H1 (cell line): Measurements from ENCODE around the gene TSNAXIP1. TPM values are rescaled to one million over a fixed set of nuclear protein-coding genes. Genes with fewer than 3 reads are reported as not detected.

ENCODE experiments used
- CTCF ChIA-PET: fragments of 300-600 bp; sonication (Branson Sonifier 250); formaldehyde crosslinking; loops from one replicate; lab custom pipeline; 2021; ENCODE audit not compliant: partially characterized antibody; lab: Charles Lee
- POLR2A ChIA-PET: fragments of 300-600 bp; sonication (Branson Sonifier 250); formaldehyde crosslinking; loops from one replicate; lab custom pipeline; 2021; ENCODE audit warnings: inconsistent platforms; ENCODE audit not compliant: partially characterized antibody; lab: Charles Lee
- DNase-seq, 2 experiments: peaks; one replicate each; pipeline versions ENCODE4 v3.0.0 to v3.0.0-alpha.2; 2010 to 2022; ENCODE audit warnings: low spot score in 2 of 2, low read depth in 1 of 2, mixed read lengths in 1 of 2
- FAIRE-seq: peaks from 2 replicates; lab custom pipeline; 2011; peaks lifted over from hg19 to GRCh38; lab: Jason Lieb, UNC
- H2AFZ ChIP-seq: 2 replicates; pipeline ENCODE4 v1.8.1; 2012; ENCODE audit warnings: low read length, inconsistent platforms
- H2AK5ac ChIP-seq: 2 replicates; pipeline ENCODE4 v1.6.1; 2013; ENCODE audit warnings: low read depth, low read length
- H2BK120ac ChIP-seq: replicated peaks from 2 replicates; pipeline ENCODE3; 2013; ENCODE audit warnings: low read depth, low read length, inconsistent platforms
- H2BK12ac ChIP-seq: 2 replicates; pipeline ENCODE4 v1.6.1; 2013; ENCODE audit warnings: low read depth, low read length
- H2BK15ac ChIP-seq: 2 replicates; pipeline ENCODE4 v1.6.1; 2013; ENCODE audit warnings: low read length
- H2BK20ac ChIP-seq: 2 replicates; pipeline ENCODE4 v1.6.1; 2013; ENCODE audit warnings: low read length
- H2BK5ac ChIP-seq: 2 replicates; pipeline ENCODE4 v1.6.1; 2013; ENCODE audit warnings: low read depth, low read length
- H3K14ac ChIP-seq: 2 replicates; pipeline ENCODE4 v1.6.1; 2013; ENCODE audit warnings: inconsistent platforms; ENCODE audit not compliant: insufficient read length
- H3K18ac ChIP-seq: 2 replicates; pipeline ENCODE4 v1.6.1; 2013; ENCODE audit warnings: low read length; ENCODE audit errors: extremely low read depth
- H3K23ac ChIP-seq: 2 replicates; pipeline ENCODE4 v1.6.1; 2013; ENCODE audit warnings: inconsistent platforms; ENCODE audit not compliant: insufficient read length
- H3K23me2 ChIP-seq: 2 replicates; pipeline ENCODE4 v1.6.1; 2013; ENCODE audit warnings: low read depth, low read length
- H3K27ac ChIP-seq: 2 replicates; pipeline ENCODE4 v1.6.1; 2011; ENCODE audit warnings: low read depth, low read length, inconsistent platforms
- H3K27me3 ChIP-seq, 4 experiments: replicated peaks in 1 of 4; 1 replicate in 1 of 4; 2 replicates in 3 of 4; pipeline versions ENCODE4 v1.6.1 to v1.8.1; 2011 to 2013; ENCODE audit warnings: low read length in 3 of 4, mild to moderate bottlenecking in 3 of 4, inconsistent platforms in 2 of 4, mixed read lengths in 2 of 4, moderate library complexity in 1 of 4; ENCODE audit not compliant: control insufficient read depth in 3 of 4, insufficient read depth in 3 of 4; ENCODE audit errors: extremely low read depth in 1 of 4
- H3K36me3 ChIP-seq, 4 experiments: 2 replicates each; pipeline versions ENCODE4 v1.6.1 to v1.8.1; 2011 to 2013; ENCODE audit warnings: mild to moderate bottlenecking in 4 of 4, low read length in 3 of 4, moderate library complexity in 2 of 4, control low read depth in 1 of 4, inconsistent platforms in 1 of 4; ENCODE audit not compliant: insufficient read depth in 4 of 4, control insufficient read depth in 2 of 4
- H3K4ac ChIP-seq: replicated peaks from 2 replicates; pipeline ENCODE3; 2013; ENCODE audit warnings: low read length, low read depth, mixed read lengths, inconsistent platforms; ENCODE audit not compliant: insufficient read length
- H3K4me1 ChIP-seq, 4 experiments: replicated peaks in 1 of 4; 1 replicate in 1 of 4; 2 replicates in 3 of 4; pipeline versions ENCODE4 v1.6.1 to v1.8.1; 2011 to 2013; ENCODE audit warnings: low read length in 3 of 4, inconsistent platforms in 2 of 4, mixed read lengths in 1 of 4; ENCODE audit not compliant: insufficient read depth in 4 of 4, control insufficient read depth in 3 of 4
- H3K4me2 ChIP-seq, 2 experiments: 2 replicates each; pipeline versions ENCODE4 v1.6.1 to v1.8.1; 2011 to 2013; ENCODE audit warnings: low read depth in 2 of 2, low read length in 2 of 2, control low read depth in 1 of 2, inconsistent platforms in 1 of 2, mild to moderate bottlenecking in 1 of 2; ENCODE audit not compliant: insufficient read depth in 1 of 2
- H3K4me3 ChIP-seq, 4 experiments: fragments of 200-600, 300-600 bp in 1 of 4; sonication (generic), shearing (Covaris generic), sonication (Bioruptor Twin) in 1 of 4; 2 replicates each; pipeline versions ENCODE4 v1.5.1 to v1.8.1; 2011 to 2016; ENCODE audit warnings: low read length in 4 of 4, low read depth in 3 of 4, control low read depth in 2 of 4, inconsistent platforms in 2 of 4, mild to moderate bottlenecking in 2 of 4, mixed read lengths in 1 of 4, moderate library complexity in 1 of 4; ENCODE audit not compliant: insufficient read depth in 2 of 4; ENCODE audit errors: extremely low read depth in 1 of 4
- H3K56ac ChIP-seq: replicated peaks from 2 replicates; pipeline ENCODE3; 2013; ENCODE audit warnings: low read depth, mild to moderate bottlenecking, mixed read lengths, low read length, inconsistent platforms; ENCODE audit not compliant: insufficient read length
- H3K79me1 ChIP-seq: 2 replicates; pipeline ENCODE4 v1.6.1; 2013; ENCODE audit warnings: low read depth, low read length, control low read depth
- H3K79me2 ChIP-seq, 2 experiments: 2 replicates each; pipeline versions ENCODE4 v1.6.1 to v1.8.1; 2012 to 2013; ENCODE audit warnings: low read length in 2 of 2, mild to moderate bottlenecking in 2 of 2, inconsistent platforms in 1 of 2; ENCODE audit not compliant: insufficient read depth in 2 of 2, control insufficient read depth in 1 of 2
- H3K9ac ChIP-seq, 4 experiments: replicated peaks in 1 of 4; 1 replicate in 1 of 4; 2 replicates in 3 of 4; pipeline versions ENCODE4 v1.6.1 to v1.8.1; 2011 to 2013; ENCODE audit warnings: low read depth in 3 of 4, low read length in 3 of 4, control low read depth in 2 of 4, mild to moderate bottlenecking in 2 of 4, moderate library complexity in 2 of 4, inconsistent platforms in 1 of 4; ENCODE audit errors: extremely low read depth in 1 of 4
- H3K9me3 ChIP-seq, 2 experiments: 2 replicates each; pipeline versions ENCODE4 v1.6.1 to v1.8.1; 2012 to 2013; ENCODE audit warnings: mild to moderate bottlenecking in 2 of 2, moderate library complexity in 2 of 2, control low read depth in 1 of 2, inconsistent platforms in 1 of 2, low read depth in 1 of 2, low read length in 1 of 2, mixed read lengths in 1 of 2; ENCODE audit not compliant: insufficient read depth in 2 of 2
- H4K20me1 ChIP-seq, 2 experiments: replicated peaks in 1 of 2; 2 replicates each; pipeline versions ENCODE3 to v1.8.1; 2011 to 2013; ENCODE audit warnings: inconsistent platforms in 2 of 2, low read length in 2 of 2, mild to moderate bottlenecking in 1 of 2; ENCODE audit not compliant: insufficient read depth in 2 of 2, control insufficient read depth in 1 of 2
- H4K5ac ChIP-seq: 2 replicates; pipeline ENCODE4 v1.6.1; 2013; ENCODE audit warnings: low read length, low read depth, mixed read lengths, inconsistent platforms; ENCODE audit not compliant: insufficient read length
- H4K8ac ChIP-seq: 2 replicates; pipeline ENCODE4 v1.8.0; 2013; ENCODE audit warnings: mild to moderate bottlenecking, moderate library complexity, low read length, inconsistent platforms; ENCODE audit not compliant: insufficient read depth; ENCODE audit errors: extremely low read depth
- H4K91ac ChIP-seq: replicated peaks from 2 replicates; pipeline ENCODE3; 2013; ENCODE audit warnings: low read length, mixed read lengths, inconsistent platforms; ENCODE audit not compliant: insufficient read length
- ASH2L ChIP-seq: fragments of 200-600, 300-600 bp; sonication (generic); IDR thresholded peaks from one replicate; pipeline ENCODE4 v1.7.1; 2017; ENCODE audit warnings: low read length
- ATF2 ChIP-seq: IDR thresholded peaks from 2 replicates; pipeline ENCODE4 v1.6.1; 2012; ENCODE audit warnings: low read length, inconsistent platforms
- BRCA1 ChIP-seq: IDR thresholded peaks from 2 replicates; pipeline ENCODE4 v1.6.1; 2012; ENCODE audit warnings: low read depth, low read length, improper control_type of control experiment
- CHD1 ChIP-seq: IDR thresholded peaks from 2 replicates; pipeline ENCODE4 v1.6.1; 2012; ENCODE audit warnings: low read depth, low read length, improper control_type of control experiment
- JUN ChIP-seq: IDR thresholded peaks from 2 replicates; pipeline ENCODE4 v1.6.1; 2011; ENCODE audit warnings: low read depth, mild to moderate bottlenecking, improper control_type of control experiment, low read length
- KDM5A ChIP-seq: fragments of 200-600 bp; IDR thresholded peaks from 2 replicates; pipeline ENCODE4 v1.7.1; 2012; ENCODE audit warnings: mild to moderate bottlenecking, low read length, inconsistent platforms, mixed read lengths
- RXRA ChIP-seq: IDR thresholded peaks from 2 replicates; pipeline ENCODE4 v1.6.1; 2011; ENCODE audit warnings: low read depth, mild to moderate bottlenecking, low read length, moderate library complexity; ENCODE audit not compliant: insufficient read depth
- SIN3A ChIP-seq, 2 experiments: IDR thresholded peaks in 1 of 2; conservative IDR thresholded peaks in 1 of 2; 2 replicates each; pipeline ENCODE4 v1.6.1; 2011 to 2012; ENCODE audit warnings: low read length in 2 of 2, improper control_type of control experiment in 1 of 2, low read depth in 1 of 2, mild to moderate bottlenecking in 1 of 2
- TEAD4 ChIP-seq: IDR thresholded peaks from 2 replicates; pipeline ENCODE4 v1.6.1; 2012; ENCODE audit warnings: low read depth, low read length, inconsistent platforms, mixed read lengths
- USF2 ChIP-seq: IDR thresholded peaks from 2 replicates; pipeline ENCODE4 v1.6.1; 2011; ENCODE audit warnings: low read length, improper control_type of control experiment
- ZNF274 ChIP-seq: IDR thresholded peaks from 2 replicates; pipeline ENCODE4 v1.7.0; 2012; ENCODE audit warnings: low read length, borderline replicate concordance; ENCODE audit errors: extremely low read depth
- WGBS, 2 experiments: shearing (Covaris generic) in 1 of 2; methylation state at CpG; one replicate each; pipeline versions ENCODE4 v1.1.6 to v1.1.7; 2013 to 2015; ENCODE audit warnings: low lambda C conversion rate in 2 of 2, mixed read lengths in 2 of 2, inconsistent platforms in 1 of 2, low coverage in 1 of 2, missing lambda C conversion rate in 1 of 2; ENCODE audit not compliant: insufficient replicate concordance in 2 of 2, insufficient coverage in 1 of 2, insufficient read length in 1 of 2; ENCODE audit errors: extremely low coverage in 1 of 2, missing lambda C conversion rate in 1 of 2; 5-methylcytosine and 5-hydroxymethylcytosine counted together
- polyA plus RNA-seq, 7 experiments: library from polyadenylated mRNA; depleted of rRNA in 3 of 7; stranded (reverse) in 5 of 7; unstranded in 2 of 7; fragments of >200 nt in 5 of 7; fragments of 200-250 nt in 2 of 7; gene quantifications; 1 replicate in 5 of 7; 2 replicates in 1 of 7; 4 replicates in 1 of 7; pipeline versions ENCODE4 v1.2.1 to v1.2.3, GENCODE V29; 2011 to 2013; ENCODE audit warnings: missing spikeins in 2 of 7, mixed read lengths in 2 of 7
- total RNA-seq: library from RNA; stranded (reverse); fragmentation: NEBNext Ultra II Directional; extraction: Animal tissue kit (Norgen Biotek cat#: 25700); gene quantifications from 2 replicates; pipeline ENCODE4 v1.2.1, GENCODE V29; 2021

The TSNAXIP1 gene
- total and polyA plus RNA-seq, 2 of the 8 experiments (the other 6 are each of a cell fraction or from before 2014, with no cell fraction given): 0.37 to 0.94 TPM

- H3K23ac ChIP-seq: no peak overlapping the region
- H4K8ac ChIP-seq: no peak overlapping the region
- no peak for FAIRE-seq
- H3K27me3 ChIP-seq: no peaks in the 10 kb centered on the region
- H2BK120ac ChIP-seq: no peak overlapping the region
- H3K18ac ChIP-seq: no peak overlapping the region
- H2BK12ac ChIP-seq: no peak overlapping the region
- H3K4me2 ChIP-seq: no peak overlapping the region
- 100% methylated on average over 2 of the region's 2 CpGs; no CpG with 5 or more reads in 1 of the 2 experiments for WGBS, 2 experiments
- H3K14ac ChIP-seq: no peak overlapping the region
- no peaks in the 10 kb centered on the region for H3K9me3 ChIP-seq
- H3K36me3 ChIP-seq: peaks cover 0 to 11% (median 0%) of the 10 kb centered on the region in 4 experiments; a peak in 3 of 8 replicates
- H3K4me3 ChIP-seq: no peak overlapping the region
- H2AFZ ChIP-seq: no peak overlapping the region
- no peak overlapping the region for H4K91ac ChIP-seq
- H3K79me1 ChIP-seq: peaks cover 15% of the 10 kb centered on the region
- no peak overlapping the region for H4K5ac ChIP-seq
- no peak overlapping the region for H2AK5ac ChIP-seq
- peaks cover 5 to 33% of the 10 kb centered on the region in 2 experiments; a peak in 3 of 4 replicates for H3K79me2 ChIP-seq
- CTCF ChIA-PET: interaction anchor here (0.6 to 2.5 kb wide), 7 partner anchors 9 to 281 kb away, joined by 3 to 20 read pairs (median 4); no protein-coding TSS in a partner anchor
- H2BK5ac ChIP-seq: no peak overlapping the region
- no peak overlapping the region for H3K9ac ChIP-seq
- POLR2A ChIA-PET: interaction anchor here (0.7 to 0.9 kb wide), 3 partner anchors 36 to 284 kb away, joined by 3 to 5 read pairs (median 4); no protein-coding TSS in a partner anchor
- no peak for DNase-seq
- H3K23me2 ChIP-seq: peaks cover 8% of the 10 kb centered on the region; the same call in 1 of the 2 replicates
- no peak overlapping the region for H2BK20ac ChIP-seq
- no peak overlapping the region for H3K4ac ChIP-seq
- H3K4me1 ChIP-seq: peaks cover 4 to 7% (median 5%) of the 10 kb centered on the region in 4 experiments; a peak in 6 of 7 replicates
- H3K56ac ChIP-seq: no peak overlapping the region
- H2BK15ac ChIP-seq: no peak overlapping the region
- no peak overlapping the region for H3K27ac ChIP-seq
- peaks cover 3 to 18% of the 10 kb centered on the region in 2 experiments for H4K20me1 ChIP-seq
- no peak for TF ChIP-seq KDM5A
- TF ChIP-seq SIN3A (conservative IDR thresholded peaks at IDR 0.05 in 1 of 2, IDR thresholded peaks at IDR 0.05 in 1 of 2; ENCODE audit: low read depth in 1 of 2, low read length in 2 of 2): no peak
- TF ChIP-seq USF2: no peak
- TF ChIP-seq CHD1: no peak
- TF ChIP-seq ZNF274: no peak
- no peak for TF ChIP-seq BRCA1
- no peak for TF ChIP-seq ASH2L
- no peak for TF ChIP-seq JUN
- no peak for TF ChIP-seq RXRA
- TF ChIP-seq TEAD4: no peak
- TF ChIP-seq ATF2: no peak
Observed at GRCh38 chr16:67801883-67802282, 4.8 kb upstream of the TSNAXIP1 start.
